PC-3 (cell line): ENCODE data around the gene AVL9. TPM values are rescaled to one million over a fixed set of nuclear protein-coding genes. Genes with fewer than 3 reads are reported as not detected.
"Not testable (repeated sequence)": the region's sequence is repeated elsewhere in the genome, so short reads cannot be mapped to it uniquely, and the experiment has no call there.

Experiments used
- ATAC-seq: fragments of 200-7000 bp; cut with Tn5 transposase; 2 replicates; pipeline ENCODE4 v1.9.1; 2020; ENCODE audit warnings: mild to moderate bottlenecking, moderate library complexity
- BruUV-seq: library from RNA; stranded (reverse); fragments of 400-500 nt; replicated peaks from 2 replicates; lab custom pipeline; 2021; lab: Mats Ljungman, UMichigan
- CTCF ChIA-PET: fragments of 300-600 bp; sonication (Branson Sonifier 250); formaldehyde crosslinking; loops from one replicate; lab custom pipeline; 2022; ENCODE audit warnings: antibody characterized with exemption; lab: Charles Lee
- POLR2A ChIA-PET: fragments of 300-600 bp; sonication (Branson Sonifier 250); formaldehyde crosslinking; loops from one replicate; lab custom pipeline; 2022; ENCODE audit warnings: antibody characterized with exemption; ENCODE audit not compliant: unreplicated experiment; lab: Charles Lee
- DNase-seq: peaks from one replicate; pipeline ENCODE4 v3.0.0-alpha.2; 2015
- H2AFZ ChIP-seq: fragments of 300-600 bp; sonication (generic); 2 replicates; pipeline ENCODE4 v1.6.0; 2016; ENCODE audit warnings: antibody characterized with exemption, low read length
- H3F3A ChIP-seq: fragments of 300-600 bp; sonication (generic); one replicate; pipeline ENCODE4 v1.6.0; 2017; ENCODE audit warnings: antibody characterized with exemption, low read length, control low read depth, mild to moderate bottlenecking; ENCODE audit not compliant: unreplicated experiment
- H3K27ac ChIP-seq: fragments of 300-600 bp; sonication (generic); 2 replicates; pipeline ENCODE4 v1.5.1; 2016; ENCODE audit warnings: mild to moderate bottlenecking, low read length
- H3K27me3 ChIP-seq: fragments of 300-600 bp; sonication (generic); 2 replicates; pipeline ENCODE4 v1.6.1; 2016; ENCODE audit warnings: low read length, mixed read lengths
- H3K36me3 ChIP-seq: fragments of 300-600 bp; sonication (generic); 2 replicates; pipeline ENCODE4 v1.6.1; 2016; ENCODE audit warnings: low read depth, mixed run types, low read length, mixed read lengths
- H3K4me1 ChIP-seq: fragments of 300-600 bp; sonication (generic); 2 replicates; pipeline ENCODE4 v1.5.1; 2016; ENCODE audit warnings: low read length; ENCODE audit not compliant: insufficient read depth
- H3K4me2 ChIP-seq: fragments of 300-600 bp; sonication (generic); 2 replicates; pipeline ENCODE4 v1.6.0; 2016; ENCODE audit warnings: low read length
- H3K4me3 ChIP-seq: fragments of 300-600 bp; sonication (generic); 2 replicates; pipeline ENCODE4 v1.5.1; 2016; ENCODE audit warnings: mild to moderate bottlenecking, low read length, mixed read lengths
- H3K79me2 ChIP-seq: fragments of 300-600 bp; sonication (generic); 2 replicates; pipeline ENCODE4 v1.6.1; 2017; ENCODE audit warnings: low read length, mixed read lengths
- H3K9ac ChIP-seq: fragments of 300-600 bp; sonication (generic); 2 replicates; pipeline ENCODE4 v1.6.0; 2016; ENCODE audit warnings: mild to moderate bottlenecking, low read length
- H3K9me2 ChIP-seq: fragments of 300-600 bp; sonication (generic); replicated peaks from 2 replicates; pipeline ENCODE4 v1.6.1; 2016; ENCODE audit warnings: mixed run types, low read length, mixed read lengths
- H3K9me3 ChIP-seq: fragments of 300-600 bp; sonication (generic); 2 replicates; pipeline ENCODE4 v1.6.1; 2016; ENCODE audit warnings: low read length, mixed read lengths
- H4K20me1 ChIP-seq: fragments of 300-600 bp; sonication (generic); 2 replicates; pipeline ENCODE4 v1.6.1; 2016; ENCODE audit warnings: low read length, mixed read lengths
- CTCF ChIP-seq: fragments of 300-600 bp; sonication (generic); conservative IDR thresholded peaks from 2 replicates; pipeline ENCODE4 v1.5.1; 2017; ENCODE audit warnings: antibody characterized with exemption, low read depth, mild to moderate bottlenecking, low read length
- EZH2 ChIP-seq: fragments of 300-600 bp; sonication (generic); IDR thresholded peaks from one replicate; pipeline ENCODE4 v1.6.1; 2017; ENCODE audit warnings: antibody characterized with exemption, mild to moderate bottlenecking, low read length; ENCODE audit not compliant: unreplicated experiment
- EZH2phosphoT487 ChIP-seq: fragments of 300-600 bp; sonication (generic); IDR thresholded peaks from 2 replicates; pipeline ENCODE4 v1.6.1; 2018; ENCODE audit warnings: mild to moderate bottlenecking, antibody characterized with exemption, low read length, borderline replicate concordance
- intact Hi-C: fragments of 100-400 bp; cut with micrococcal nuclease; formaldehyde crosslinking; loops from 2 replicates; pipeline ENCODE4 v1.9.0; 2023
- total RNA-seq: library from RNA; depleted of rRNA; stranded (reverse); fragments of >200 nt; gene quantifications from 2 replicates; pipeline ENCODE4 v1.2.3, GENCODE V29; 2014

AVL9 gene
- total RNA-seq, 1 experiment from 2014 or later, result 13.2 TPM

- Histone ChIP-seq H3K9ac (peak overlapping the region; percentile 98), H3F3A (peaks cover under 1% of the 10 kb centered on the region), H2AFZ (peak overlapping the region; percentile 90), H3K9me3 (no peaks in the 10 kb centered on the region), H4K20me1 (peaks cover 13% of the 10 kb centered on the region; the same call in 1 of the 2 replicates), H3K4me3 (peak overlapping the region; percentile 82), H3K27me3 (no peaks in the 10 kb centered on the region), H3K9me2 (no peaks in the 10 kb centered on the region), H3K27ac (peak overlapping the region; percentile 86), H3K79me2 (peaks cover 64% of the 10 kb centered on the region), H3K4me2 (peak overlapping the region; percentile 97), H3K4me1 (peaks cover 20% of the 10 kb centered on the region), H3K36me3 (no peaks in the 10 kb centered on the region)
- TSS peak; percentile 66 for BruUV-seq
- ATAC-seq, result no peak
- POLR2A ChIA-PET, result interaction anchor here (0.5 to 0.7 kb wide), 3 partner anchors 173 to 596 kb away, joined by 3 to 10 read pairs (median 8); no protein-coding TSS in a partner anchor
- CTCF ChIA-PET, result no interaction called here
- TF ChIP-seq EZH2 (no peak), CTCF (no peak), EZH2phosphoT487 (no peak)
- DNase-seq, result no peak
- intact Hi-C loops, result loop anchor here (10.0 kb wide), 1 partner anchor 549 kb away; no protein-coding TSS in a partner anchor
Observed at GRCh38 chr7:32496052-32496813, 944 bp downstream of the AVL9 start.

- H3K9me3 ChIP-seq, H3F3A ChIP-seq, H2AFZ ChIP-seq, H3K4me2 ChIP-seq, H3K9ac ChIP-seq, ATAC-seq, H3K27me3 ChIP-seq, CTCF ChIA-PET, POLR2A ChIA-PET, BruUV-seq, H3K9me2 ChIP-seq, H3K4me3 ChIP-seq, H3K36me3 ChIP-seq, DNase-seq, H3K27ac ChIP-seq: not testable (repeated sequence)
- peaks cover 25% of the 10 kb centered on the region for H3K4me1 ChIP-seq
- peaks cover 25% of the 10 kb centered on the region; the same call in 1 of the 2 replicates for H4K20me1 ChIP-seq
- intact Hi-C loops, result loop anchor here (2.0 to 10.0 kb wide), 2 partner anchors 37 to 545 kb away; no protein-coding TSS in a partner anchor
- H3K79me2 ChIP-seq, result peaks cover 95% of the 10 kb centered on the region
Observed at GRCh38 chr7:32499755-32500154, 4.5 kb downstream of the AVL9 start.

- H3K9me2 ChIP-seq, POLR2A ChIA-PET, DNase-seq, H3K9me3 ChIP-seq, CTCF ChIA-PET, H3K36me3 ChIP-seq, H2AFZ ChIP-seq, H3K27ac ChIP-seq, ATAC-seq, BruUV-seq, H3K27me3 ChIP-seq, H3K4me3 ChIP-seq, H3F3A ChIP-seq, H3K9ac ChIP-seq: not testable (repeated sequence)
- H3K4me2 ChIP-seq, result peak overlapping the region; percentile 79
- H3K4me1 ChIP-seq, result peaks cover 25% of the 10 kb centered on the region
- peaks cover 25% of the 10 kb centered on the region; the same call in 1 of the 2 replicates for H4K20me1 ChIP-seq
- peaks cover 94% of the 10 kb centered on the region for H3K79me2 ChIP-seq
- intact Hi-C loops, result loop anchor here (2.0 kb wide), 1 partner anchor 37 kb away; no protein-coding TSS in a partner anchor
Observed at GRCh38 chr7:32500216-32500615, 4.9 kb downstream of the AVL9 start.
